B cell (primary cell): Measurements from ENCODE around the gene NUTM2G. TPM values are rescaled to one million over a fixed set of nuclear protein-coding genes. Genes with fewer than 3 reads are reported as not detected.
"Not testable (repeated sequence)": the region's sequence is repeated elsewhere in the genome, so short reads cannot be mapped to it uniquely, and the experiment has no call there.

Experiments used
- ATAC-seq: fragments of 200-7000 bp; cut with Tn5 transposase; one replicate; pipeline ENCODE4 v1.10.0; 2021; ENCODE audit warnings: low read depth, mild to moderate bottlenecking, moderate number of reproducible peaks, moderate library complexity
- CTCF ChIA-PET: fragments of 350-600 bp; sonication (Branson Sonifier 250); formaldehyde crosslinking; loops from one replicate; lab custom pipeline; 2021; ENCODE audit warnings: antibody characterized with exemption, inconsistent platforms; lab: Charles Lee
- POLR2A ChIA-PET: fragments of 350-600 bp; sonication (Branson Sonifier 250); formaldehyde crosslinking; loops from one replicate; lab custom pipeline; 2021; ENCODE audit warnings: antibody characterized with exemption; lab: Charles Lee
- DNase-seq: peaks from one replicate; pipeline ENCODE4 v3.0.0; 2013
- H2AFZ ChIP-seq: 2 replicates; pipeline ENCODE4 v1.6.1; 2012; ENCODE audit warnings: mild to moderate bottlenecking, low read depth, low read length; ENCODE audit not compliant: insufficient read depth, poor library complexity, severe bottlenecking
- H3K27ac ChIP-seq, 2 donors: 1 replicate in 1 of 2; 2 replicates in 1 of 2; pipeline ENCODE4 v1.5.1; 2012 to 2013; ENCODE audit warnings: low read length in 2 of 2, mild to moderate bottlenecking in 2 of 2, moderate library complexity in 1 of 2
- H3K27me3 ChIP-seq, 4 experiments: fragments of 200-600 bp in 1 of 4; sonication (generic) in 1 of 4; replicated peaks in 1 of 4; 1 replicate in 2 of 4; 2 replicates in 2 of 4; pipeline versions ENCODE4 v1.6.1 to v1.7.0; 2013 to 2016; ENCODE audit warnings: low read length in 3 of 4, mild to moderate bottlenecking in 2 of 4, mixed read lengths in 1 of 4, moderate library complexity in 1 of 4; ENCODE audit not compliant: insufficient read depth in 4 of 4, control insufficient read depth in 3 of 4; ENCODE audit errors: control extremely low read depth in 1 of 4
- H3K36me3 ChIP-seq, 2 experiments: replicated peaks in 1 of 2; 1 replicate in 1 of 2; 2 replicates in 1 of 2; pipeline versions ENCODE4 v1.6.1 to v1.7.1; 2013; ENCODE audit warnings: low read length in 1 of 2; ENCODE audit not compliant: insufficient read depth in 2 of 2, control insufficient read depth in 1 of 2; ENCODE audit errors: control extremely low read depth in 1 of 2, extremely low read depth in 1 of 2
- H3K4me1 ChIP-seq, 2 donors: fragments of 200-600 bp in 1 of 2; sonication (generic) in 1 of 2; 1 replicate in 1 of 2; 2 replicates in 1 of 2; pipeline versions ENCODE4 v1.5.1 to v1.6.1; 2013 to 2017; ENCODE audit warnings: low read length in 2 of 2; ENCODE audit not compliant: control insufficient read depth in 2 of 2, insufficient read depth in 2 of 2
- H3K4me2 ChIP-seq: replicated peaks from 2 replicates; pipeline ENCODE3; 2012; ENCODE audit warnings: mild to moderate bottlenecking, low read depth, low read length; ENCODE audit not compliant: poor library complexity, severe bottlenecking
- H3K4me3 ChIP-seq, 5 experiments: fragments of 200-600 bp in 1 of 5; sonication (generic) in 1 of 5; 1 replicate in 3 of 5; 2 replicates in 2 of 5; pipeline versions ENCODE4 v1.5.1 to v1.7.0; 2011 to 2016; ENCODE audit warnings: low read length in 4 of 5, mild to moderate bottlenecking in 4 of 5, low read depth in 2 of 5, control low read depth in 1 of 5, moderate library complexity in 1 of 5; ENCODE audit not compliant: insufficient read depth in 1 of 5; ENCODE audit errors: control extremely low read depth in 1 of 5, extremely low read depth in 1 of 5
- H3K79me2 ChIP-seq: fragments of 200-600 bp; sonication (generic); one replicate; pipeline ENCODE4 v1.6.0; 2016; ENCODE audit warnings: low read length; ENCODE audit not compliant: control insufficient read depth, insufficient read depth
- H3K9ac ChIP-seq: fragments of 200-600 bp; sonication (generic); 2 replicates; pipeline ENCODE4 v1.6.1; 2017; ENCODE audit warnings: mild to moderate bottlenecking, low read length, moderate library complexity
- H3K9me3 ChIP-seq, 3 donors: one replicate each; pipeline versions ENCODE4 v1.6.1 to v1.7.1; 2013; ENCODE audit warnings: low read length in 2 of 3; ENCODE audit not compliant: control insufficient read depth in 2 of 3, insufficient read depth in 1 of 3; ENCODE audit errors: control extremely low read depth in 1 of 3
- H4K20me1 ChIP-seq: 2 replicates; pipeline ENCODE4 v1.6.0; 2012; ENCODE audit warnings: mild to moderate bottlenecking, low read length; ENCODE audit not compliant: insufficient read depth, control insufficient read depth, poor library complexity, severe bottlenecking
- H3K27ac Mint-ChIP-seq: one replicate; pipeline ENCODE4 v1.8.0; 2021; ENCODE audit warnings: mixed read lengths
- H3K27me3 Mint-ChIP-seq: one replicate; pipeline ENCODE4 v1.8.0; 2021; ENCODE audit warnings: mixed read lengths
- H3K4me1 Mint-ChIP-seq: one replicate; pipeline ENCODE4 v1.8.0; 2021; ENCODE audit warnings: mixed read lengths
- H3K4me3 Mint-ChIP-seq: one replicate; pipeline ENCODE4 v1.8.0; 2021; ENCODE audit warnings: mixed read lengths
- H3K9me3 Mint-ChIP-seq: one replicate; pipeline ENCODE4 v1.8.0; 2022; ENCODE audit warnings: mixed read lengths; ENCODE audit not compliant: insufficient read depth
- WGBS: methylation state at CpG from one replicate; pipeline ENCODE4 v1.1.5; 2013; ENCODE audit warnings: missing lambda C conversion rate; ENCODE audit not compliant: insufficient coverage; 5-methylcytosine and 5-hydroxymethylcytosine counted together
- intact Hi-C: fragments of 100-400 bp; cut with micrococcal nuclease; formaldehyde crosslinking; loops from one replicate; pipeline ENCODE4 v1.10.0; 2022
- polyA plus RNA-seq: library from polyadenylated mRNA; depleted of rRNA; stranded (reverse); fragments of >200 nt; gene quantifications from 2 replicates; pipeline ENCODE4 v1.2.3, GENCODE V29; 2012
- total RNA-seq, 2 donors: library from RNA; stranded (reverse); fragments of 120-200 nt in 1 of 2; gene quantifications; 1 replicate in 1 of 2; 2 replicates in 1 of 2; pipeline versions ENCODE4 v1.2.3 to v1.2.4, GENCODE V29; 2013 to 2022

The NUTM2G gene
- total and polyA plus RNA-seq, 2 donors (not counting 1 experiment from before 2014, with no cell fraction given), result not detected

DNA sequence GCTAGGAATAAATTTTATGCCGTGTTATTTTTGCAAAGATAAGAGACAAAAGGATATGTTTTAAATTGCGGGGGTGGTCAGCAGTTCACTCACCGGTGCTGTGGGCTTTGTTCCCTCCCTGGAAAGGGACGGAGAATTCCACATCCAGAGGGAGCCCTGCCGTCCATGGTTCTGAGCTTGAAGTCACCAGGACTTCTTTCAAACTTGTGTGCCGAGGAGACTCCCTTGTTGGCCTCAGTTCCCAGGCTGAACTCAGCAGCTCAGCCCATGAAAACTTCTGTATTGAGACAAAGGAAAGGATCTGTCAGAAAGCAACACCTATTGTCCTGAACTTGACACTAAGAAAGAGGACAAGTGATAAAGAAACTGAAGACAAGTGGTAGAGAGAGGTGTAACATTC is 10.1 kb upstream of the NUTM2G start:
- H3K4me3 ChIP-seq, H3K4me1 ChIP-seq, H3K79me2 ChIP-seq, H3K9me3 ChIP-seq, ATAC-seq, intact Hi-C loops, H3K27me3 ChIP-seq, H4K20me1 ChIP-seq, H3K27me3 Mint-ChIP-seq, H2AFZ ChIP-seq, H3K4me3 Mint-ChIP-seq, CTCF ChIA-PET, H3K9ac ChIP-seq, H3K4me1 Mint-ChIP-seq, DNase-seq, H3K4me2 ChIP-seq, H3K36me3 ChIP-seq, POLR2A ChIA-PET, H3K27ac Mint-ChIP-seq, H3K9me3 Mint-ChIP-seq, H3K27ac ChIP-seq: not testable (repeated sequence)
- 95% methylated on average over 4 of the region's 6 CpGs for WGBS

- H4K20me1 ChIP-seq, H3K9me3 ChIP-seq, H3K4me3 Mint-ChIP-seq, H3K27me3 Mint-ChIP-seq, H2AFZ ChIP-seq, CTCF ChIA-PET, H3K27ac Mint-ChIP-seq, H3K4me1 ChIP-seq, H3K4me1 Mint-ChIP-seq, POLR2A ChIA-PET, DNase-seq, H3K36me3 ChIP-seq, H3K4me3 ChIP-seq, H3K27ac ChIP-seq, H3K27me3 ChIP-seq, H3K9me3 Mint-ChIP-seq, H3K9ac ChIP-seq, ATAC-seq, H3K4me2 ChIP-seq, H3K79me2 ChIP-seq, intact Hi-C loops: not testable (repeated sequence)
- WGBS, result no CpG with 5 or more reads among the region's 4 CpGs
These were observed 7.8 kb upstream of the NUTM2G start for GRCh38 chr9:96920803-96921202.

DNA sequence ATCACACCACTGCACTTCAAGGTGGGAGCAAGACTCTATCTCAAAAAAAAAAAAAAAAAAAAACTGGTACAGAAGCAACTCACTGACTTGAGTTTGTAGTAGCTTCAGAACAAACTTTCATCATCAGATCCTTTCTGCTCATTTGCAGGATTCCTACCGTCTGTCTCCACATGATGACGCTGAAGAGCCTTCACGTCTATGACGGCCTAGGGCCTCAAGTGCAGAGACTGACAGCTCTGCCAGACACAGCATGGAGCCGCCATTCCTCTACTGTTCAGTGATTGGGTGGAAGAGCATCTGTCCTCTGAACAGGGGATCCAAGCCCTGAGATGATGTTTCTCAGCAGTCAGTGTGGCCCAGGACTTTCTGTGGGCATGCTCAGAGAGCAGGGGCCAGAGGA is 3.1 kb upstream of the NUTM2G start:
- H3K36me3 ChIP-seq, H3K9me3 ChIP-seq, H3K9ac ChIP-seq, H3K4me1 ChIP-seq, H3K27me3 ChIP-seq, H3K27ac ChIP-seq, DNase-seq, intact Hi-C loops, POLR2A ChIA-PET, CTCF ChIA-PET, H3K9me3 Mint-ChIP-seq, H3K4me3 ChIP-seq, H3K4me3 Mint-ChIP-seq, H4K20me1 ChIP-seq, ATAC-seq, H3K79me2 ChIP-seq, H3K27ac Mint-ChIP-seq, H2AFZ ChIP-seq, H3K4me1 Mint-ChIP-seq, H3K27me3 Mint-ChIP-seq, H3K4me2 ChIP-seq: not testable (repeated sequence)
- no CpG with 5 or more reads among the region's 5 CpGs for WGBS

- 100% methylated on average over 1 of the region's 13 CpGs for WGBS
- POLR2A ChIA-PET, result not testable (repeated sequence)
These were observed 3.0 kb downstream of the NUTM2G start for GRCh38 chr9:96931665-96932064.

More at GRCh38 chr9:96931665-96932064, 3.0 kb downstream of the NUTM2G start:
- intact Hi-C loops, H3K4me3 Mint-ChIP-seq, H3K4me3 ChIP-seq, H3K27ac Mint-ChIP-seq, H3K27me3 Mint-ChIP-seq, H3K9me3 Mint-ChIP-seq, H3K4me2 ChIP-seq, ATAC-seq, CTCF ChIA-PET, H3K27me3 ChIP-seq, H3K4me1 ChIP-seq, H2AFZ ChIP-seq, H3K4me1 Mint-ChIP-seq, H3K9ac ChIP-seq, H4K20me1 ChIP-seq, H3K27ac ChIP-seq, H3K79me2 ChIP-seq, H3K36me3 ChIP-seq, H3K9me3 ChIP-seq, DNase-seq: not testable (repeated sequence)
